Measurements from ENCODE around the gene CEMIP. TPM values are rescaled to one million over a fixed set of nuclear protein-coding genes. Genes with fewer than 3 reads are reported as not detected.

CEMIP gene
- total RNA-seq, 1 donor from 2014 or later, result not detected

- Mint-ChIP-seq H3K36me3 (no peaks in the 10 kb centered on the region), H3K4me1 (peaks cover 4% of the 10 kb centered on the region), H3K27ac (no peak overlapping the region), H3K27me3 (ENCODE audit: insufficient read depth, low read depth) (peaks cover 8% of the 10 kb centered on the region), H3K9me3 (no peaks in the 10 kb centered on the region), H3K4me3 (no peak overlapping the region)
- no peak overlapping the region for H2AFZ ChIP-seq (replicated peaks)
- no peaks in the 10 kb centered on the region for H3K36me3 ChIP-seq
- no peak overlapping the region for H3K4me2 ChIP-seq
- H4K20me1 ChIP-seq (ENCODE audit: low read depth), result no peaks in the 10 kb centered on the region
- no peak for TF ChIP-seq EZH2phosphoT487 (IDR thresholded peaks at IDR 0.05)
- TF ChIP-seq EZH2 (IDR thresholded peaks at IDR 0.05), result no peak
- no peak for TF ChIP-seq CTCF (IDR thresholded peaks at IDR 0.05)
- no peaks in the 10 kb centered on the region for H3K79me2 ChIP-seq (ENCODE audit: low read depth)
- no peak overlapping the region for H3K27ac ChIP-seq
- no peak overlapping the region for H3K9ac ChIP-seq
- no peak overlapping the region for H3K4me3 ChIP-seq
- DNase-seq (ENCODE audit: low spot score), result no peak
- H3K9me3 ChIP-seq (ENCODE audit: low read depth), result no peaks in the 10 kb centered on the region
- H3F3A ChIP-seq (ENCODE audit: low read depth), result no peaks in the 10 kb centered on the region
- no peaks in the 10 kb centered on the region for H3K27me3 ChIP-seq
- no peaks in the 10 kb centered on the region for H3K4me1 ChIP-seq
Observed at GRCh38 chr15:80844011-80844732, 65.0 kb downstream of the CEMIP start.

GRCh38 chr15:80846031-80846815 is 67.1 kb downstream of the CEMIP start:
- Histone ChIP-seq H2AFZ (replicated peaks) (no peak overlapping the region), H3F3A (ENCODE audit: low read depth) (no peaks in the 10 kb centered on the region), H3K27ac (no peak overlapping the region), H3K9ac (no peak overlapping the region), H3K9me3 (ENCODE audit: low read depth) (no peaks in the 10 kb centered on the region), H3K4me2 (no peak overlapping the region), H3K4me3 (no peak overlapping the region), H3K36me3 (no peaks in the 10 kb centered on the region), H3K79me2 (ENCODE audit: low read depth) (no peaks in the 10 kb centered on the region), H4K20me1 (ENCODE audit: low read depth) (no peaks in the 10 kb centered on the region), H3K27me3 (no peaks in the 10 kb centered on the region), H3K4me1 (peaks cover 5% of the 10 kb centered on the region)
- no peak overlapping the region for H3K4me3 Mint-ChIP-seq
- H3K27ac Mint-ChIP-seq, result no peak overlapping the region
- H3K9me3 Mint-ChIP-seq, result no peaks in the 10 kb centered on the region
- H3K4me1 Mint-ChIP-seq, result no peaks in the 10 kb centered on the region
- DNase-seq (ENCODE audit: low spot score), result no peak
- TF ChIP-seq CTCF (IDR thresholded peaks at IDR 0.05) (peak; percentile 16), EZH2phosphoT487 (IDR thresholded peaks at IDR 0.05) (no peak)
- no peaks in the 10 kb centered on the region for H3K36me3 Mint-ChIP-seq
- peaks cover 11% of the 10 kb centered on the region for H3K27me3 Mint-ChIP-seq (ENCODE audit: insufficient read depth, low read depth)

GRCh38 chr15:80849308-80849707 is 70.1 kb downstream of the CEMIP start:
- Mint-ChIP-seq H3K9me3 (no peaks in the 10 kb centered on the region), H3K27me3 (ENCODE audit: insufficient read depth, low read depth) (peaks cover 8% of the 10 kb centered on the region), H3K27ac (no peak overlapping the region), H3K36me3 (no peaks in the 10 kb centered on the region), H3K4me1 (no peaks in the 10 kb centered on the region), H3K4me3 (no peak overlapping the region)
- Histone ChIP-seq H3K9me3 (ENCODE audit: low read depth) (no peaks in the 10 kb centered on the region), H3K36me3 (no peaks in the 10 kb centered on the region), H3K4me1 (peaks cover 7% of the 10 kb centered on the region), H3F3A (ENCODE audit: low read depth) (no peaks in the 10 kb centered on the region), H3K79me2 (ENCODE audit: low read depth) (no peaks in the 10 kb centered on the region), H3K4me2 (no peak overlapping the region), H3K27me3 (no peaks in the 10 kb centered on the region), H3K4me3 (no peak overlapping the region), H4K20me1 (ENCODE audit: low read depth) (no peaks in the 10 kb centered on the region), H3K9ac (no peak overlapping the region), H2AFZ (replicated peaks) (no peak overlapping the region), H3K27ac (no peak overlapping the region)
- DNase-seq (ENCODE audit: low spot score), result no peak
- TF ChIP-seq EZH2phosphoT487 (IDR thresholded peaks at IDR 0.05) (no peak), EZH2 (IDR thresholded peaks at IDR 0.05) (no peak), CTCF (IDR thresholded peaks at IDR 0.05) (no peak)

Measured in neural progenitor cell (in vitro differentiated cells).